OCI-LY7 (cell line): ENCODE measurements around the gene SMURF2. TPM values are rescaled to one million over a fixed set of nuclear protein-coding genes. Genes with fewer than 3 reads are reported as not detected.

Experiments
- BruUV-seq: library from RNA; stranded (reverse); fragments of 400-500 nt; replicated peaks from 2 replicates; lab custom pipeline; 2021; lab: Mats Ljungman, UMichigan
- CTCF ChIA-PET: fragments of 300-600 bp; sonication (Branson Sonifier 250); formaldehyde crosslinking; loops from one replicate; lab custom pipeline; 2022; ENCODE audit warnings: antibody characterized with exemption; ENCODE audit not compliant: unreplicated experiment; lab: Charles Lee
- POLR2A ChIA-PET: fragments of 300-600 bp; sonication (Branson Sonifier 250); formaldehyde crosslinking; loops from one replicate; lab custom pipeline; 2022; ENCODE audit warnings: antibody characterized with exemption; lab: Charles Lee
- DNase-seq: peaks from one replicate; pipeline ENCODE4 v3.0.0-alpha.2; 2015; ENCODE audit warnings: low spot score
- H2AFZ ChIP-seq: fragments of 200-600 bp; sonication (generic), shearing (Covaris generic); 2 replicates; pipeline ENCODE4 v1.6.1; 2014; ENCODE audit warnings: mild to moderate bottlenecking, antibody characterized with exemption, low read length, moderate library complexity
- H3K27ac ChIP-seq: fragments of 200-600 bp; sonication (generic); 2 replicates; pipeline ENCODE4 v1.5.1; 2014; ENCODE audit warnings: mixed run types, low read depth, mild to moderate bottlenecking, moderate library complexity, low read length, inconsistent platforms; ENCODE audit not compliant: poor library complexity, severe bottlenecking
- H3K36me3 ChIP-seq: fragments of 200-600 bp; sonication (generic); 2 replicates; pipeline ENCODE4 v1.6.1; 2014; ENCODE audit warnings: mild to moderate bottlenecking, antibody characterized with exemption, low read length, moderate library complexity, mixed read lengths; ENCODE audit not compliant: insufficient read depth
- H3K4me1 ChIP-seq: fragments of 200-600 bp; sonication (generic); 2 replicates; pipeline ENCODE4 v1.5.1; 2014; ENCODE audit warnings: mild to moderate bottlenecking, low read length; ENCODE audit not compliant: insufficient read depth, poor library complexity, severe bottlenecking
- H3K4me2 ChIP-seq: fragments of 200-600 bp; sonication (generic); 2 replicates; pipeline ENCODE4 v1.6.1; 2014; ENCODE audit warnings: mild to moderate bottlenecking, low read length
- H3K4me3 ChIP-seq: fragments of 200-600 bp; sonication (generic); 2 replicates; pipeline ENCODE4 v1.5.1; 2014; ENCODE audit warnings: mild to moderate bottlenecking, low read depth, low read length; ENCODE audit not compliant: poor library complexity, severe bottlenecking
- H3K79me2 ChIP-seq: fragments of 200-600 bp; sonication (generic); 2 replicates; pipeline ENCODE4 v1.6.1; 2016; ENCODE audit warnings: low read depth, mild to moderate bottlenecking, low read length, moderate library complexity, mixed read lengths; ENCODE audit not compliant: insufficient read depth
- H3K9me2 ChIP-seq: fragments of 200-600 bp; sonication (generic); 2 replicates; pipeline ENCODE4 v1.6.1; 2016; ENCODE audit warnings: mild to moderate bottlenecking, low read length, mixed read lengths; ENCODE audit not compliant: insufficient read depth
- H3K9me3 ChIP-seq: fragments of 200-600 bp; sonication (generic); 2 replicates; pipeline ENCODE4 v1.6.1; 2014; ENCODE audit warnings: mild to moderate bottlenecking, mixed run types, low read length, mixed read lengths
- H4K20me1 ChIP-seq: fragments of 200-600 bp; sonication (generic); 2 replicates; pipeline ENCODE4 v1.6.1; 2014; ENCODE audit warnings: mild to moderate bottlenecking, antibody characterized with exemption, low read length, moderate library complexity, mixed read lengths; ENCODE audit not compliant: insufficient read depth
- CTCF ChIP-seq: fragments of 200-600 bp; sonication (generic); conservative IDR thresholded peaks from 2 replicates; pipeline ENCODE4 v1.5.1; 2014; ENCODE audit warnings: mild to moderate bottlenecking, antibody characterized with exemption, low read length, moderate library complexity, mixed read lengths
- EZH2phosphoT487 ChIP-seq: fragments of 200-600 bp; sonication (generic); IDR thresholded peaks from 2 replicates; pipeline ENCODE4 v1.6.1; 2018; ENCODE audit warnings: low read depth, borderline replicate concordance, mild to moderate bottlenecking, mixed run types, antibody characterized with exemption, low read length, moderate library complexity, mixed read lengths
- intact Hi-C: fragments of 100-400 bp; cut with micrococcal nuclease; formaldehyde crosslinking; loops from one replicate; pipeline ENCODE4 v1.10.0; 2022; ENCODE audit not compliant: unreplicated experiment
- total RNA-seq, 2 experiments: library from RNA; depleted of rRNA in 1 of 2; stranded (reverse); fragments of >200 nt in 1 of 2; shearing (Covaris generic) in 1 of 2; gene quantifications; 2 replicates each; pipeline ENCODE4 v1.2.3, GENCODE V29; 2014 to 2022

SMURF2 gene
- total RNA-seq, 2 experiments from 2014 or later, result 15.6 to 20.8 TPM

GRCh38 chr17:64497565-64498035, 164.5 kb downstream of the SMURF2 start:
- no peak for DNase-seq
- no TSS peak for BruUV-seq

GRCh38 chr17:64496786-64497564, 165.1 kb downstream of the SMURF2 start, which contains the start of gene POLG2:
Gene POLG2 (minus strand): TSS chr17:64497054. CDS start chr17:64496968, 86 bp downstream.
- Histone ChIP-seq H3K4me1 (peaks cover 63% of the 10 kb centered on the region), H2AFZ (peak within 1 kb of the TSS; percentile 12; the same call in 1 of the 2 replicates), H3K79me2 (peaks cover 80% of the 10 kb centered on the region), H3K4me2 (peak within 1 kb of the TSS; percentile 76), H4K20me1 (peaks cover 27% of the 10 kb centered on the region; the same call in 1 of the 2 replicates), H3K36me3 (peaks cover 74% of the 10 kb centered on the region), H3K27ac (peak within 1 kb of the TSS; percentile 96), H3K9me2 (no peaks in the 10 kb centered on the region), H3K9me3 (no peaks in the 10 kb centered on the region), H3K4me3 (peak within 1 kb of the TSS; percentile 87)
- peak; percentile 96 for DNase-seq
- BruUV-seq, result TSS peak; percentile 89
- TF ChIP-seq CTCF, result peak; percentile 86
- TF ChIP-seq EZH2phosphoT487, result no peak
- intact Hi-C loops, result loop anchor here (1.0 to 5.0 kb wide), 3 partner anchors 152 to 570 kb away; no protein-coding TSS in a partner anchor
- CTCF ChIA-PET, result interaction anchor here (0.5 kb wide), 1 partner anchor 85 kb away, joined by 4 read pairs; no protein-coding TSS in a partner anchor
- POLR2A ChIA-PET, result interaction anchor here (0.9 to 2.0 kb wide), 9 partner anchors 9 to 85 kb away, joined by 3 to 17 read pairs (median 5); partner anchors contain the start of genes CEP95, DDX5 and MILR1

More at GRCh38 chr17:64497565-64498035, 164.5 kb downstream of the SMURF2 start:
- Histone ChIP-seq H2AFZ (no peak overlapping the region), H3K4me2 (peak overlapping the region; percentile 76), H3K4me1 (peaks cover 67% of the 10 kb centered on the region), H3K79me2 (peaks cover 80% of the 10 kb centered on the region), H3K9me2 (no peaks in the 10 kb centered on the region), H4K20me1 (peaks cover 34% of the 10 kb centered on the region; the same call in 1 of the 2 replicates), H3K4me3 (peak overlapping the region; percentile 87), H3K9me3 (no peaks in the 10 kb centered on the region), H3K36me3 (peaks cover 74% of the 10 kb centered on the region), H3K27ac (peak overlapping the region; percentile 96)
- intact Hi-C loops, result loop anchor here (1.0 to 5.0 kb wide), 2 partner anchors 152 to 570 kb away; no protein-coding TSS in a partner anchor
- CTCF ChIA-PET, result no interaction called here
- POLR2A ChIA-PET, result interaction anchor here (1.6 to 2.0 kb wide), 3 partner anchors 8 to 78 kb away, joined by 6 to 17 read pairs (median 7); partner anchors contain the start of gene DDX5
- TF ChIP-seq EZH2phosphoT487, result no peak
- TF ChIP-seq CTCF, result peak; percentile 50; the same call in 1 of the 2 replicates
